Testis (tissue), 3 donors: Measurements from ENCODE around the gene STX11. TPM values are rescaled to one million over a fixed set of nuclear protein-coding genes. Genes with fewer than 3 reads are reported as not detected.

Experiments
- DNase-seq: peaks from one replicate; pipeline ENCODE4 v3.0.0-alpha.2; 2019
- H3K27ac ChIP-seq, 2 donors: fragments of 200-600 bp; sonication (generic); one replicate each; pipeline ENCODE4 v1.5.1; 2019
- H3K27me3 ChIP-seq: fragments of 200-600 bp; sonication (generic); one replicate; pipeline ENCODE4 v1.5.1; 2019
- H3K36me3 ChIP-seq: fragments of 200-600 bp; sonication (generic); one replicate; pipeline ENCODE4 v1.5.1; 2017; ENCODE audit warnings: low read depth; ENCODE audit errors: missing control alignments
- H3K4me1 ChIP-seq: fragments of 200-600 bp; sonication (generic); one replicate; pipeline ENCODE4 v1.5.1; 2019
- H3K4me3 ChIP-seq, 2 donors: fragments of 200-600 bp; sonication (generic); one replicate each; pipeline ENCODE4 v1.5.1; 2017 to 2019
- H3K9me3 ChIP-seq: fragments of 200-600 bp; sonication (generic); one replicate; pipeline ENCODE4 v1.5.1; 2017
- POLR2A ChIP-seq: fragments of 450-650 bp; IDR thresholded peaks from one replicate; pipeline ENCODE4 v1.6.1; 2017; ENCODE audit warnings: antibody characterized with exemption, mild to moderate bottlenecking, moderate library complexity
- WGBS, 2 donors: methylation state at CpG; one replicate each; pipeline ENCODE4 v1.1.5; 2018; 5-methylcytosine and 5-hydroxymethylcytosine counted together
- intact Hi-C: fragments of 100-400 bp; cut with DNase I; formaldehyde crosslinking; loops from one replicate; pipeline ENCODE4 v1.15.1; 2023; ENCODE audit warnings: low total_unique reads
- polyA plus RNA-seq: library from polyadenylated mRNA; stranded (reverse); fragments of 350-450 nt; fragmentation: Illumina TruSeq; extraction: RNeasy Lipid Tissue Mini Kit (QIAGEN cat#74804); gene quantifications from one replicate; pipeline ENCODE4 v1.2.3, GENCODE V29; 2014; ENCODE audit warnings: low read depth, low replicate concordance; ENCODE audit not compliant: insufficient read depth
- total RNA-seq, 2 donors: library from RNA; depleted of rRNA; stranded (reverse); fragments of >200 nt; gene quantifications; one replicate each; pipeline ENCODE4 v1.2.3, GENCODE V29; 2016
- TF ChIP-seq, protein P1 (sequence below), 3 experiments: fragments of 450-650 bp in 2 of 3; fragments of 200-600 bp in 1 of 3; sonication (generic) in 1 of 3; IDR thresholded peaks; one replicate each; pipeline ENCODE4 v1.5.1; 2016 to 2019; ENCODE audit warnings: antibody characterized with exemption in 3 of 3, mild to moderate bottlenecking in 2 of 3, moderate library complexity in 1 of 3

STX11 gene
- total and polyA plus RNA-seq, 3 donors from 2014 or later = 4.6 to 9.5 (median 6.1) TPM

DNA sequence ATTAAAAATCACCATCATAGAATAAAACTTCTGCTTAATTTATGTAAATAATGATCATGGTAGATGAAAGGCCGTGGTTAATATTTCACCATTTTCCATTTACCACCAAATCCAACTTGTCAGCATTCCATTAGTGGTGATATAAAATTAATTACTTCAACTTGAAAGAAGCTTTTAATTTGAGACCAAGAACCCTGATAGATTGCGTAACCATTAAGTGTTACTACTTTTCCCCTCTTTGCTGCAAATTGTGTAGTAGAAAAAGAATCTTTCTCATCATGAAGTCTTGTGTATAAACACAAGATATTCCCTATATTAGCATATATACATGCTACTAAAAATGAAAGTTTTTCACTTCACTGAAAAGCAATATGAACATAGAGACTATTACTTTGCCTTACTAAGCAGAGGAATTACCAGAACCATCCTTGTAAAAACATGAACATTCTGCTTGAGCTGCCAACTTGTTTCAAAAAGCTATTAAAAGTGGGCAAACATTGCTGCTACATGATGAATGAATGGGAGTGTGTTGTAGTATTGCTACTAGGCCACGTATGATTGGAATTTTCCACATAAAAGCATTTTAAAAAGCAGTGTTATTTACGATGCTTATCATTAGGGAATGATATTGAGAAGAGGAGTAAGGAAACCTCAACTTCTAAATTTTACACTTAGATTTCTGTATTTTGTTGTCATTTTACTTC, 35.0 kb downstream of the STX11 start:
- intact Hi-C loops = no loop called here
- no peaks in the 10 kb centered on the region for H3K4me1 ChIP-seq
- H3K27me3 ChIP-seq = no peaks in the 10 kb centered on the region
- no peak overlapping the region for H3K4me3 ChIP-seq
- 87 to 88% methylated on average over 4 of the region's 4 CpGs for WGBS, 2 donors
- no peak for TF ChIP-seq POLR2A
- TF ChIP-seq, protein P1, sequence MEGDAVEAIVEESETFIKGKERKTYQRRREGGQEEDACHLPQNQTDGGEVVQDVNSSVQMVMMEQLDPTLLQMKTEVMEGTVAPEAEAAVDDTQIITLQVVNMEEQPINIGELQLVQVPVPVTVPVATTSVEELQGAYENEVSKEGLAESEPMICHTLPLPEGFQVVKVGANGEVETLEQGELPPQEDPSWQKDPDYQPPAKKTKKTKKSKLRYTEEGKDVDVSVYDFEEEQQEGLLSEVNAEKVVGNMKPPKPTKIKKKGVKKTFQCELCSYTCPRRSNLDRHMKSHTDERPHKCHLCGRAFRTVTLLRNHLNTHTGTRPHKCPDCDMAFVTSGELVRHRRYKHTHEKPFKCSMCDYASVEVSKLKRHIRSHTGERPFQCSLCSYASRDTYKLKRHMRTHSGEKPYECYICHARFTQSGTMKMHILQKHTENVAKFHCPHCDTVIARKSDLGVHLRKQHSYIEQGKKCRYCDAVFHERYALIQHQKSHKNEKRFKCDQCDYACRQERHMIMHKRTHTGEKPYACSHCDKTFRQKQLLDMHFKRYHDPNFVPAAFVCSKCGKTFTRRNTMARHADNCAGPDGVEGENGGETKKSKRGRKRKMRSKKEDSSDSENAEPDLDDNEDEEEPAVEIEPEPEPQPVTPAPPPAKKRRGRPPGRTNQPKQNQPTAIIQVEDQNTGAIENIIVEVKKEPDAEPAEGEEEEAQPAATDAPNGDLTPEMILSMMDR (IDR thresholded peaks at IDR 0.05) = no peak
- H3K27ac ChIP-seq = no peak overlapping the region
- no peaks in the 10 kb centered on the region for H3K9me3 ChIP-seq
- DNase-seq = no peak
- no peaks in the 10 kb centered on the region for H3K36me3 ChIP-seq

DNA sequence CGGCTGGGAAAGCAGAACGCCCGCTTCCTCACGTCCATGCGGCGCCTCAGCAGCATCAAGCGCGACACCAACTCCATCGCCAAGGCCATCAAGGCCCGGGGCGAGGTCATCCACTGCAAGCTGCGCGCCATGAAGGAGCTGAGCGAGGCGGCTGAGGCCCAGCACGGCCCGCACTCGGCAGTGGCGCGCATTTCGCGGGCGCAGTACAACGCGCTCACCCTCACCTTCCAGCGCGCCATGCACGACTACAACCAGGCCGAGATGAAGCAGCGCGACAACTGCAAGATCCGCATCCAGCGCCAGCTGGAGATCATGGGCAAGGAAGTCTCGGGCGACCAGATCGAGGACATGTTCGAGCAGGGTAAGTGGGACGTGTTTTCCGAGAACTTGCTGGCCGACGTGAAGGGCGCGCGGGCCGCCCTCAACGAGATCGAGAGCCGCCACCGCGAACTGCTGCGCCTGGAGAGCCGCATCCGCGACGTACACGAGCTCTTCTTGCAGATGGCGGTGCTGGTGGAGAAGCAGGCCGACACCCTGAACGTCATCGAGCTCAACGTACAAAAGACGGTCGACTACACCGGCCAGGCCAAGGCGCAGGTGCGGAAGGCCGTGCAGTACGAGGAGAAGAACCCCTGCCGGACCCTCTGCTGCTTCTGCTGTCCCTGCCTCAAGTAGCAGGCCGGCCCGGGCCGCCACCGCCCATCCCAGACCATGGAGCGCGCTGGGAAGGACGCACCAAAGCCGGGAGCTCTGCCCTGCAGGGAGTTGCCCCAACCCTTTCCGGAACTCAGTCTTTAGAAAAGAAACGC, 36.7 kb downstream of the STX11 start:
- intact Hi-C loops = no loop called here
- TF ChIP-seq, protein P1 (IDR thresholded peaks at IDR 0.05) = no peak
- TF ChIP-seq POLR2A = no peak
- peak overlapping the region; percentile 23 to 44 for H3K4me3 ChIP-seq
- no peaks in the 10 kb centered on the region for H3K27me3 ChIP-seq
- no peaks in the 10 kb centered on the region for H3K9me3 ChIP-seq
- 61 to 67% methylated on average over 73 to 79 of the region's 79 CpGs for WGBS, 2 donors
- no peak overlapping the region for H3K27ac ChIP-seq
- no peaks in the 10 kb centered on the region for H3K36me3 ChIP-seq
- H3K4me1 ChIP-seq = no peaks in the 10 kb centered on the region
- DNase-seq = no peak

DNA sequence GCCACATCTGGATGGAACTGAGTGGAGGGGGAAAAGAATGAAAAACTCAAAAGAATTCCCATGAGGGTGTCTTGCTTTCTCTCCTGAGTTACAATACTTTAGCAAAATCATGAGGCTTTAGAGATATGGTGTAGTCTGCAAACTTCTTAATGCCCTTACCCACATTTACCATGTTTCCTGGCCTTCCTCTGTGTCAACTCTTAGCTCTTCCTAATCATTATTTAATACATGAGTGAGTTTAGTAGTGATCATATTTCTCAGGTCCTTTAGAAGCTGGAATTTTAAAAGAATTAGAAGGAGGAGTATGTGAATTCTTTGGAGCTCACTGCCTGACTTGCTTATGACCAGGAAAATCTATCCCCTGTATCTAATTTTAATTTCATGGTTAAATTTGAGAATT, 39.0 kb downstream of the STX11 start:
- H3K4me1 ChIP-seq = no peaks in the 10 kb centered on the region
- no peak overlapping the region for H3K27ac ChIP-seq
- no peak for TF ChIP-seq POLR2A
- TF ChIP-seq, protein P1 (IDR thresholded peaks at IDR 0.05) = no peak
- no peaks in the 10 kb centered on the region for H3K27me3 ChIP-seq
- intact Hi-C loops = no loop called here
- H3K36me3 ChIP-seq = no peaks in the 10 kb centered on the region
- no peak overlapping the region for H3K4me3 ChIP-seq
- DNase-seq = no peak
- no peaks in the 10 kb centered on the region for H3K9me3 ChIP-seq

DNA sequence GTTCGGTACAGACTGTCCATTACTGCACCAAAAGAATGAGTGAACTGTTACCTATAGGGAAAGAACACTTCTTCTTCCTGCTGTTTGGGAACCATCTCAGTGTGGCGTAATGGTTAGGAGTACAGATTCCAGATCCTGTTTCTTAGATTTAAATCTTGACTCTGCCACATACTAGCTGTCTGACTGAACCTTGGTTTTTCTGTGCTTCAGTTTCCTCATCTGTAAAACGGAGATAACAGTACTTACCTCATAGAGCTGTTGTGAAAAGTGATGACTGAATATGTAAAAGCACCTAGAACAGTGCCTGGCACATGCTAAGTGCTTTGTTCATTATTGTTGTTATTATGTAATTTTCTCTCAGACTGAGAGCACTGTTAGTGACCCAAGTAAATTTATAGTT, 39.8 kb downstream of the STX11 start:
- WGBS, 2 donors = 89 to 97% methylated on average over 3 of the region's 3 CpGs
- no peaks in the 10 kb centered on the region for H3K36me3 ChIP-seq

More for the DNA sequence above, 39.8 kb downstream of the STX11 start:
- Histone ChIP-seq H3K9me3 (no peaks in the 10 kb centered on the region), H3K27ac (no peak overlapping the region), H3K4me1 (no peaks in the 10 kb centered on the region), H3K27me3 (no peaks in the 10 kb centered on the region), H3K4me3 (no peak overlapping the region)
- intact Hi-C loops = loop anchor here (10.0 kb wide), 1 partner anchor 65 kb away; no protein-coding TSS in a partner anchor
- TF ChIP-seq, protein P1 (IDR thresholded peaks at IDR 0.05) = no peak
- no peak for TF ChIP-seq POLR2A
- no peak for DNase-seq
